NCI-H526 treated with DMSO at 0.1 percent for 48 hours (cell line): ENCODE measurements around the gene NACAD.
"Not testable (repeated sequence)": the region's sequence is repeated elsewhere in the genome, so short reads cannot be mapped to it uniquely, and the experiment has no call there.

ENCODE experiments used
- DNase-seq: peaks from one replicate; lab custom pipeline; 2025; lab: John Stamatoyannopoulos, UW

NACAD gene

GRCh38 chr7:45055016-45055415 is 33.8 kb downstream of the NACAD start:
- DNase-seq: no peak

GRCh38 chr7:45054442-45054841 is 34.3 kb downstream of the NACAD start:
- no peak for DNase-seq

- no peak for DNase-seq
Measured at GRCh38 chr7:45053941-45054340, 34.8 kb downstream of the NACAD start.

GRCh38 chr7:45053401-45053800 is 35.4 kb downstream of the NACAD start:
- no peak for DNase-seq

- DNase-seq: no peak
Measured at GRCh38 chr7:45052011-45052410, 36.8 kb downstream of the NACAD start.

- no peak for DNase-seq
Measured at GRCh38 chr7:45050198-45050597, 38.6 kb downstream of the NACAD start.

GRCh38 chr7:45048748-45049147 is 40.0 kb downstream of the NACAD start:
- no peak for DNase-seq

GRCh38 chr7:45044338-45044737 is 44.4 kb downstream of the NACAD start:
- no peak for DNase-seq

- no peak for DNase-seq
Measured at GRCh38 chr7:45039106-45039505, 49.7 kb downstream of the NACAD start.

- no peak for DNase-seq
Measured at GRCh38 chr7:45037876-45038275, 50.9 kb downstream of the NACAD start.

- no peak for DNase-seq
Measured at GRCh38 chr7:45036796-45037195, 52.0 kb downstream of the NACAD start.

- DNase-seq: no peak
Measured at GRCh38 chr7:45036317-45036716, 52.5 kb downstream of the NACAD start.

GRCh38 chr7:45035893-45036292 is 52.9 kb downstream of the NACAD start:
- DNase-seq: no peak

- no peak for DNase-seq
Measured at GRCh38 chr7:45035371-45035770, 53.4 kb downstream of the NACAD start.

- not testable (repeated sequence) for DNase-seq
Measured at GRCh38 chr7:45034710-45035109, 54.1 kb downstream of the NACAD start.

GRCh38 chr7:45033931-45034290 is 54.9 kb downstream of the NACAD start:
- no peak for DNase-seq

- DNase-seq: no peak
Measured at GRCh38 chr7:45033261-45033930, 55.4 kb downstream of the NACAD start.

GRCh38 chr7:45032421-45032820 is 56.3 kb downstream of the NACAD start:
- DNase-seq: no peak

- no peak for DNase-seq
Measured at GRCh38 chr7:45031829-45032228, 56.9 kb downstream of the NACAD start.
